ENCODE measurements around the gene KCTD5.
"Not testable (repeated sequence)": the region's sequence is repeated elsewhere in the genome, so short reads cannot be mapped to it uniquely, and the experiment has no call there.

KCTD5 gene

GRCh38 chr16:2670017-2670416 is 12.3 kb upstream of the KCTD5 start:
- H3K27me3 ChIP-seq (ENCODE audit: low read length); H3K9me2 ChIP-seq (replicated peaks; ENCODE audit: insufficient read depth, low read length); H4K20me1 ChIP-seq (ENCODE audit: low read depth, low read length); H3K9ac ChIP-seq (ENCODE audit: low read length); H3K4me2 ChIP-seq (ENCODE audit: low read depth, low read length, poor library complexity, severe bottlenecking); H3K9me3 ChIP-seq (ENCODE audit: insufficient read depth, low read length); H3K27ac ChIP-seq (ENCODE audit: low read depth, low read length); H3K79me2 ChIP-seq (ENCODE audit: insufficient read depth, low read length); H3K4me3 ChIP-seq (ENCODE audit: insufficient read depth, low read length, poor library complexity, severe bottlenecking); H3K36me3 ChIP-seq (ENCODE audit: low read length); H3F3A ChIP-seq (ENCODE audit: insufficient read depth); H2AFZ ChIP-seq (ENCODE audit: low read depth, low read length, severe bottlenecking): not testable (repeated sequence)
- TF ChIP-seq CTCF (IDR thresholded peaks at IDR 0.05; ENCODE audit: insufficient read depth, low read length, poor library complexity, severe bottlenecking) = peak; percentile 19

GRCh38 chr16:2671193-2671592 is 11.1 kb upstream of the KCTD5 start:
- H3K9me3 ChIP-seq (ENCODE audit: insufficient read depth, low read length); H2AFZ ChIP-seq (ENCODE audit: low read depth, low read length, severe bottlenecking); H3K79me2 ChIP-seq (ENCODE audit: insufficient read depth, low read length); H3K9me2 ChIP-seq (replicated peaks; ENCODE audit: insufficient read depth, low read length); H3K27me3 ChIP-seq (ENCODE audit: low read length); H3F3A ChIP-seq (ENCODE audit: insufficient read depth); H3K4me3 ChIP-seq (ENCODE audit: insufficient read depth, low read length, poor library complexity, severe bottlenecking); H3K36me3 ChIP-seq (ENCODE audit: low read length); H3K4me2 ChIP-seq (ENCODE audit: low read depth, low read length, poor library complexity, severe bottlenecking); H3K9ac ChIP-seq (ENCODE audit: low read length); H3K27ac ChIP-seq (ENCODE audit: low read depth, low read length); H4K20me1 ChIP-seq (ENCODE audit: low read depth, low read length): not testable (repeated sequence)
- peak; percentile 20 for TF ChIP-seq CTCF (IDR thresholded peaks at IDR 0.05; ENCODE audit: insufficient read depth, low read length, poor library complexity, severe bottlenecking)

- Histone ChIP-seq H2AFZ (ENCODE audit: low read depth, low read length, severe bottlenecking) (no peak overlapping the region), H3K4me2 (ENCODE audit: low read depth, low read length, poor library complexity, severe bottlenecking) (peak overlapping the region; percentile 79), H3K36me3 (ENCODE audit: low read length) (no peaks in the 10 kb centered on the region), H3K9ac (ENCODE audit: low read length) (no peak overlapping the region), H3K9me2 (replicated peaks; ENCODE audit: insufficient read depth, low read length) (no peaks in the 10 kb centered on the region), H3K27me3 (ENCODE audit: low read length) (no peaks in the 10 kb centered on the region), H4K20me1 (ENCODE audit: low read depth, low read length) (no peaks in the 10 kb centered on the region), H3K9me3 (ENCODE audit: insufficient read depth, low read length) (no peaks in the 10 kb centered on the region), H3K79me2 (ENCODE audit: insufficient read depth, low read length) (peaks cover 8% of the 10 kb centered on the region; the same call in 1 of the 2 replicates), H3K27ac (ENCODE audit: low read depth, low read length) (no peak overlapping the region), H3F3A (ENCODE audit: insufficient read depth) (no peaks in the 10 kb centered on the region), H3K4me3 (ENCODE audit: insufficient read depth, low read length, poor library complexity, severe bottlenecking) (no peak overlapping the region)
- TF ChIP-seq CTCF (IDR thresholded peaks at IDR 0.05; ENCODE audit: insufficient read depth, low read length, poor library complexity, severe bottlenecking) (no peak), EZH2phosphoT487 (conservative IDR thresholded peaks at IDR 0.05; ENCODE audit: low read length) (no peak)
Observed at GRCh38 chr16:2671741-2672140, 10.6 kb upstream of the KCTD5 start.

Measured in SU-DHL-6 (cell line).